ENCODE data around the gene EPHB2. TPM values are rescaled to one million over a fixed set of nuclear protein-coding genes. Genes with fewer than 3 reads are reported as not detected.
"Not testable (repeated sequence)": the region's sequence is repeated elsewhere in the genome, so short reads cannot be mapped to it uniquely, and the experiment has no call there.

The EPHB2 gene
- polyA plus RNA-seq, 6 donors from 2014 or later = 0.08 TPM; not detected in 5

- ATAC-seq (ENCODE audit: low read depth in 2 of 2) (no peak), DNase-seq (no peak)
- Mint-ChIP-seq H3K4me1 (no peaks in the 10 kb centered on the region), H3K36me3 (no peaks in the 10 kb centered on the region), H3K27me3 (peaks cover 15 to 36% (median 29%) of the 10 kb centered on the region in 3 donors), H3K9me3 (peaks cover 0 to 7% (median 2%) of the 10 kb centered on the region in 7 donors), H3K27ac (no peak overlapping the region), H3K4me3 (no peak overlapping the region)
These were observed 222.3 kb downstream of the EPHB2 start for GRCh38 chr1:22932803-22933470.

DNA sequence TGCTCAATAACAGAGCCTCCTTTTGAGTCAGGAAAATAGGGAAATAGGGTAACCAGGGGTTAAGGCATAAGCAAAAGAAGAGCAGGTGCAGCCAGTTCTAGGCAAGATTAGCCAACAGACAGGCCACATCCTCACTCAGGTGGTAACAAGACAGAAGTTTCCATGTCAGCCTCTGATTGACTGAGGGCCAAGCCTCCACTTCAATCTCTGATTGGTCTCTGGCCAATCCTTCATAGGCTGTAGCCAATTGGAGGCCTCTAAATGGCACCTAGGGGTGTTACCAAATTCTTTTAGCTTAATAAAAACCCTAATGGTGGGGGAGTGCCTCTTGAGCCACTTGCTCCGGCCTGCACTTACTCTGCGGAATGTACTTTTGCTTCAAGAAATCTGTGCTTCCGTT lies 224.8 kb downstream of the EPHB2 start:
- Mint-ChIP-seq H3K27ac (no peak overlapping the region), H3K4me1 (no peaks in the 10 kb centered on the region), H3K4me3 (no peak overlapping the region), H3K9me3 (peaks cover 6 to 25% (median 10%) of the 10 kb centered on the region in 7 donors), H3K36me3 (peaks cover 0 to 3% of the 10 kb centered on the region in 2 donors), H3K27me3 (peaks cover 9 to 26% (median 9%) of the 10 kb centered on the region in 3 donors)
- no peak for DNase-seq
- ATAC-seq (ENCODE audit: low read depth in 2 of 2) = no peak

DNA sequence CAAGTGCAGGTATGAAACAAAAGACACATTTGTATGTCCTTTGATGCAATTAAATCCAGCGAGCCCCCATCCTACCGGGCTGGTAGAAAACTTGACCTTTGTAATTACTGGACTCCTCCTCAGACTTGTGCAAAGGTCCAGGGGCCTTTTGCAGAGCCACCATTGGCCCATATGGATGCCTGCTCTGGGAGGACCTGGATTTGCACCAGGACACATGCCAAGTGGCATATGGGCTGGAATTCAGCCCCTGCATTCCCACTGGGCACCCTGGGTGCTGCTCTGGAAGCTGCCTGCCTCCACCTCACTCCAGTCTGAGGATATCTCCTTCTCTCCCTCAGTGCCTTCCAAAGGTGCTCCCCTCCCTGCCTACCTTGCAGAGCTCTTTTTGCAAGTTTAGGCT lies 226.0 kb downstream of the EPHB2 start:
- DNase-seq = no peak
- no peak overlapping the region for H3K4me3 Mint-ChIP-seq
- no peak for ATAC-seq (ENCODE audit: low read depth in 2 of 2)
- H3K4me1 Mint-ChIP-seq = no peaks in the 10 kb centered on the region
- peaks cover 9 to 26% (median 9%) of the 10 kb centered on the region in 3 donors for H3K27me3 Mint-ChIP-seq
- peaks cover 8 to 37% (median 20%) of the 10 kb centered on the region in 7 donors for H3K9me3 Mint-ChIP-seq
- no peak overlapping the region for H3K27ac Mint-ChIP-seq
- H3K36me3 Mint-ChIP-seq = peaks cover 0 to 13% of the 10 kb centered on the region in 2 donors

GRCh38 chr1:22941257-22941656 lies 230.6 kb downstream of the EPHB2 start:
- Mint-ChIP-seq H3K27me3 (peaks cover 10 to 23% (median 16%) of the 10 kb centered on the region in 3 donors), H3K36me3 (peaks cover 0 to 13% of the 10 kb centered on the region in 2 donors), H3K4me3 (no peak overlapping the region)

GRCh38 chr1:22944346-22945055 lies 233.9 kb downstream of the EPHB2 start:
- Mint-ChIP-seq H3K9me3 (peaks cover 8 to 30% (median 21%) of the 10 kb centered on the region in 7 donors), H3K27me3 (peaks cover 10 to 26% (median 24%) of the 10 kb centered on the region in 3 donors), H3K27ac (no peak overlapping the region)

More at GRCh38 chr1:22941257-22941656, 230.6 kb downstream of the EPHB2 start:
- ATAC-seq (ENCODE audit: low read depth in 2 of 2) = no peak
- H3K27ac Mint-ChIP-seq = no peak overlapping the region
- DNase-seq = no peak
- no peaks in the 10 kb centered on the region for H3K4me1 Mint-ChIP-seq
- H3K9me3 Mint-ChIP-seq = peaks cover 8 to 35% (median 20%) of the 10 kb centered on the region in 7 donors

GRCh38 chr1:22945171-22945570 lies 234.5 kb downstream of the EPHB2 start:
- not testable (repeated sequence) for H3K4me3 Mint-ChIP-seq; H3K27ac Mint-ChIP-seq; H3K4me1 Mint-ChIP-seq; DNase-seq; ATAC-seq (ENCODE audit: low read depth in 2 of 2)
- peaks cover 4 to 24% (median 17%) of the 10 kb centered on the region in 7 donors for H3K9me3 Mint-ChIP-seq
- peaks cover 15 to 30% (median 23%) of the 10 kb centered on the region in 3 donors for H3K27me3 Mint-ChIP-seq
- peaks cover 0 to 13% of the 10 kb centered on the region in 2 donors for H3K36me3 Mint-ChIP-seq

More at GRCh38 chr1:22944346-22945055, 233.9 kb downstream of the EPHB2 start:
- no peaks in the 10 kb centered on the region for H3K4me1 Mint-ChIP-seq
- H3K36me3 Mint-ChIP-seq = peaks cover 0 to 13% of the 10 kb centered on the region in 2 donors
- no peak overlapping the region for H3K4me3 Mint-ChIP-seq
- DNase-seq (no peak), ATAC-seq (ENCODE audit: low read depth in 2 of 2) (no peak)

GRCh38 chr1:22949822-22950331 lies 239.2 kb downstream of the EPHB2 start:
- H3K36me3 Mint-ChIP-seq = no peaks in the 10 kb centered on the region
- peaks cover 0 to 9% (median 3%) of the 10 kb centered on the region in 7 donors for H3K9me3 Mint-ChIP-seq
- ATAC-seq (ENCODE audit: low read depth in 2 of 2) = no peak
- H3K27me3 Mint-ChIP-seq = peaks cover 29 to 53% (median 33%) of the 10 kb centered on the region in 3 donors
- no peak overlapping the region for H3K4me3 Mint-ChIP-seq
- H3K27ac Mint-ChIP-seq = no peak overlapping the region
- no peak for DNase-seq
- no peaks in the 10 kb centered on the region for H3K4me1 Mint-ChIP-seq

DNA sequence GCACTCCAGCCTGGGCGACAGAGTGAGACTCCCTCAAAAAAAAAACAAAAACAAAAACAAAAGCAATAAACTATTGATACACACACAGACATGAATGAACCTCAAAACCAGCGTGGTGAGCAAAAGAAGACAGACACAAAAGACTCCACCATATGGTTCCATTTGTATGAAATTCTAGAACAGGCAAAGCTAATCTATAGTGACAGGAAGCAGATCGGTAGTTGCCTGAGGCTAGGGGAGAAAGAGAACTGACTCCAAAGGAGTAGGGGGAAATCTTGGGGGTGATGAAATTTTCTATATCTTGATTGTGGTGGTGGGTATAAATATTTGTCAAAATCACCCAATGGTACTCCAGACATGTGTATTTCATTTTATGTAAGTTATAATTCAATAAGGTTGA lies 241.2 kb downstream of the EPHB2 start:
- Mint-ChIP-seq H3K27ac (no peak overlapping the region), H3K4me3 (no peak overlapping the region), H3K27me3 (peaks cover 31 to 47% (median 46%) of the 10 kb centered on the region in 3 donors), H3K36me3 (no peaks in the 10 kb centered on the region), H3K9me3 (peaks cover 0 to 9% (median 1%) of the 10 kb centered on the region in 7 donors), H3K4me1 (no peaks in the 10 kb centered on the region)
- ATAC-seq (ENCODE audit: low read depth in 2 of 2) (no peak), DNase-seq (no peak)

GRCh38 chr1:22952694-22953056 lies 242.0 kb downstream of the EPHB2 start:
- Mint-ChIP-seq H3K27ac (no peak overlapping the region), H3K9me3 (peaks cover 0 to 9% (median 1%) of the 10 kb centered on the region in 7 donors), H3K4me3 (no peak overlapping the region), H3K4me1 (no peaks in the 10 kb centered on the region), H3K36me3 (no peaks in the 10 kb centered on the region), H3K27me3 (peaks cover 36 to 52% (median 47%) of the 10 kb centered on the region in 3 donors)
- DNase-seq (no peak), ATAC-seq (ENCODE audit: low read depth in 2 of 2) (no peak)

- Mint-ChIP-seq H3K36me3 (no peaks in the 10 kb centered on the region), H3K27me3 (peaks cover 35 to 52% (median 47%) of the 10 kb centered on the region in 3 donors), H3K4me1 (no peaks in the 10 kb centered on the region), H3K9me3 (peaks cover 0 to 9% (median 1%) of the 10 kb centered on the region in 7 donors), H3K27ac (no peak overlapping the region), H3K4me3 (no peak overlapping the region)
- no peak for DNase-seq
- ATAC-seq (ENCODE audit: low read depth in 2 of 2) = no peak
These were observed 242.6 kb downstream of the EPHB2 start for GRCh38 chr1:22953057-22953739.

- Mint-ChIP-seq H3K36me3 (no peaks in the 10 kb centered on the region), H3K27me3 (peaks cover 29 to 52% (median 45%) of the 10 kb centered on the region in 3 donors), H3K27ac (no peak overlapping the region), H3K9me3 (peaks cover 0 to 9% (median 1%) of the 10 kb centered on the region in 7 donors), H3K4me3 (no peak overlapping the region), H3K4me1 (no peaks in the 10 kb centered on the region)
- ATAC-seq (ENCODE audit: low read depth in 2 of 2) = no peak
- no peak for DNase-seq
These were observed 243.1 kb downstream of the EPHB2 start for GRCh38 chr1:22953740-22954141.

GRCh38 chr1:22955146-22955545 lies 244.5 kb downstream of the EPHB2 start:
- Mint-ChIP-seq H3K4me1 (no peaks in the 10 kb centered on the region), H3K27me3 (peaks cover 25 to 47% (median 38%) of the 10 kb centered on the region in 3 donors), H3K36me3 (no peaks in the 10 kb centered on the region), H3K4me3 (no peak overlapping the region), H3K9me3 (peaks cover 0 to 6% (median 0%) of the 10 kb centered on the region in 7 donors), H3K27ac (no peak overlapping the region)
- DNase-seq (no peak), ATAC-seq (ENCODE audit: low read depth in 2 of 2) (no peak)

GRCh38 chr1:22957066-22957465 lies 246.4 kb downstream of the EPHB2 start:
- ATAC-seq (ENCODE audit: low read depth in 2 of 2) = no peak
- Mint-ChIP-seq H3K9me3 (no peaks in the 10 kb centered on the region), H3K27me3 (peaks cover 20 to 32% (median 20%) of the 10 kb centered on the region in 3 donors), H3K36me3 (no peaks in the 10 kb centered on the region), H3K4me1 (no peaks in the 10 kb centered on the region), H3K4me3 (no peak overlapping the region), H3K27ac (no peak overlapping the region)
- no peak for DNase-seq
